ENCODE data around the gene VIPR2.

Gene VIPR2

DNA sequence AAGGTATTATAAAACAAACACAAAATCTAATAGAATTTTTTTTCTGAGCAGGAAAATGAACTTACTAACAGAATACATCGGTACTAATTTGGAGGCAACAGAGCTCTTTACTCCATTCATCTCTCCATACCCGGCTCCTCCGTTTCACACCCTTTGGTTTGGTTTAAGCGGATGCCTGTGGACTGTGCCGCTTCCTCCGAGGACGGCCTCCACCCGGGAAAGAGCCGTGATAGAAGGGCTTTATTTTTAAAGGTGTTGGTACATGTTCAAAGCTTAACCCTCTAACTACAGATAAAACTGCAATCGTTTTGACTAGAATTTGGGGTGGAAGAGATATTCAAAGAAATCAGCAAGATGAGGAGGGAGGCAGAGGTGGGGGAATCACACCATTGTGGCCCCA, 1.9 kb downstream of the VIPR2 start:
- TF ChIP-seq, protein P1, sequence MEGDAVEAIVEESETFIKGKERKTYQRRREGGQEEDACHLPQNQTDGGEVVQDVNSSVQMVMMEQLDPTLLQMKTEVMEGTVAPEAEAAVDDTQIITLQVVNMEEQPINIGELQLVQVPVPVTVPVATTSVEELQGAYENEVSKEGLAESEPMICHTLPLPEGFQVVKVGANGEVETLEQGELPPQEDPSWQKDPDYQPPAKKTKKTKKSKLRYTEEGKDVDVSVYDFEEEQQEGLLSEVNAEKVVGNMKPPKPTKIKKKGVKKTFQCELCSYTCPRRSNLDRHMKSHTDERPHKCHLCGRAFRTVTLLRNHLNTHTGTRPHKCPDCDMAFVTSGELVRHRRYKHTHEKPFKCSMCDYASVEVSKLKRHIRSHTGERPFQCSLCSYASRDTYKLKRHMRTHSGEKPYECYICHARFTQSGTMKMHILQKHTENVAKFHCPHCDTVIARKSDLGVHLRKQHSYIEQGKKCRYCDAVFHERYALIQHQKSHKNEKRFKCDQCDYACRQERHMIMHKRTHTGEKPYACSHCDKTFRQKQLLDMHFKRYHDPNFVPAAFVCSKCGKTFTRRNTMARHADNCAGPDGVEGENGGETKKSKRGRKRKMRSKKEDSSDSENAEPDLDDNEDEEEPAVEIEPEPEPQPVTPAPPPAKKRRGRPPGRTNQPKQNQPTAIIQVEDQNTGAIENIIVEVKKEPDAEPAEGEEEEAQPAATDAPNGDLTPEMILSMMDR (IDR thresholded peaks at IDR 0.05; ENCODE audit: low read depth, low read length), result no peak
- no peak for DNase-seq (ENCODE audit: extremely low read depth, low read depth)

DNA sequence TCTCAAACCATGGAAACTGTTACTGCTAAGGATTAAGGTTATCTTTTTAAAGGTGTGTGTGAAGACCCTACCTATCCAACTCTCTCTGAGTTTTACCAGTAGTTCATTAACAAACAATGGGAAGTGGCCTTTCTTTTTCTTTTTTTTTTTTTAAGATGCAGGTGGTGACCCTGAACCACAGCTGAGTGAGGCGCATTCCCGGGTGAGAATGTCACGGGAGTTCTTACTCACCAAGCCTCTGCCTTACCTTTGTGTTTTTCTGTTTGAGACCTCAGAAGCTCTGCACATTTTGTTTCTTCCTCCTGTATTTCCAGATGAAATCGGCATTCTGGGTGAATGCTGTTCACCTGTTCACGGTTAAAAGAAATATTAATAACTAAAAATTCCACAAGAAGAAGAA, 2.5 kb downstream of the VIPR2 start:
- no peak for DNase-seq (ENCODE audit: extremely low read depth, low read depth)
- TF ChIP-seq, protein P1 (IDR thresholded peaks at IDR 0.05; ENCODE audit: low read depth, low read length), result no peak

DNA sequence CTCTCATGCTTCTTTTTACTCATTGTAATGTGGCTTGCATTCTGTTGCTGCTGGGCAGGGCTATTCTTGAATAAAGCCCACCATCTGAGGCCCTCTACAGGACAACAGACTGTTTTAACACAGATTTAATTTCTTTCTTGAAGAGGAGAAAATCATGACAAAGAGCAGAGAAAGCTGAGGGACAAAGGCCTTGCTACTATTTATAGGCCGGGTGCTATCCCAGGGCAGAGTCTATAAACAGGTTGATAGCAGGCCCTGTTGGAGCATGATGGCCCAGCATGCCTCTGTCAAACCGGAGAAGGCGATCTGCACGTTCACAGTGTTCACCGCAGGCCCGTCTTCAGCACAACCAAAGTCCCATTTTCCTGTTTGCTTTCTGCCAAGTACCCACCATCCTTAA, 3.0 kb downstream of the VIPR2 start:
- no peak for DNase-seq (ENCODE audit: extremely low read depth, low read depth)
- TF ChIP-seq, protein P1 (IDR thresholded peaks at IDR 0.05; ENCODE audit: low read depth, low read length), result no peak

DNA sequence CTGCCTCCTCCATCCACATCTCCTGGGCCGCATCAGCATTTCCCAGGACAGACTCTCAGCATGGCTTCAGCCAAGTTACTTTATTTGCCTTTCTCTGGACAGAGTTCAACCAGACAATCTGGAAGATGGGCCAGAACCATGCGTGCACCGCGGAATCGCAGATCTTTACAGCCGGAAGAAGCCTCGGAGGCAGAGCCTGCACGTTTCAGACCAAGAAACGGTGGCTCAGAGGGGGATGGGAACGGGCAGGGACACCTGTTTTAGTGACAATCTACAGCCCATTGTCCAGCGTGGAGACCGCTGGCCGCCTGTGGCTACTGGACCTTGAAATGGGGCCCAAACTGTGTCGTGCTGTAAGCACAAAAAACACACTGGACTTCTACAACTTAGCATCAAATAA, 3.5 kb downstream of the VIPR2 start:
- no peak for DNase-seq (ENCODE audit: extremely low read depth, low read depth)
- TF ChIP-seq, protein P1 (IDR thresholded peaks at IDR 0.05; ENCODE audit: low read depth, low read length), result no peak

DNA sequence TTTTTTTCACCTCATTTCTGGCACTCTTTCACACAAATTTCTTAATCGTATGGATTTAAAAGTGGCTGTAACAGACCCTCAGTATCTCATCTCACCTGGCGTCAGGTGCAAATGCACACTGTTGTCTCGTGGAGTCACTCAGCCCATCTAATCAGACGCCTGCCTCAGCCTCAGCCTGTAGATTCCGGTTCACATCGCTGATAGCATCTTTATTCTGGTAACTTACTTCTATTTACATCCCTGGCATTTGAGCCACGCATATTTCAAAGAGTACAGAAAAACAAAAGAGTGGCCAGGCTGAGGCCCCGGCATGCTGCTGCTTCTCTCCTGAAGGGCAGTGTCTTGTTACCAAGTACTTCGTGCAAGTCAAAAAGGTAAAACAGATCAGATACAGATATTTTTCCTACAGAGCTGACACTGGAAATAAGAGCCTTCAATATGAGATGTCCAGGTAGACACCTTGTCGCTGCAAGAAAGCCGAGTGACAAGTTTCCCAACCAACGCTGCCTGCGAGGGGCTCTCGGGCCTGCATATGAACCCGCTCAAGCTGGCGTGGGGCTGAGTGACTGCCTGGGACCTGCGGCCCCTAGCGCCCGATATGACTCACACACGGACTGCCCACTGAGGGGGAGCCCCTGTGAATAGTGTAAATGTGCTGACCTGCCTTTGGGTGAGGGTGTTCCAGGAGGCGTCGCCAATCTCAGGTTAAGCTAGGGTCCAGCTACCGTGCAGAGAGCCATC, 4.3 kb downstream of the VIPR2 start:
- TF ChIP-seq, protein P1 (IDR thresholded peaks at IDR 0.05; ENCODE audit: low read depth, low read length), result no peak

DNA sequence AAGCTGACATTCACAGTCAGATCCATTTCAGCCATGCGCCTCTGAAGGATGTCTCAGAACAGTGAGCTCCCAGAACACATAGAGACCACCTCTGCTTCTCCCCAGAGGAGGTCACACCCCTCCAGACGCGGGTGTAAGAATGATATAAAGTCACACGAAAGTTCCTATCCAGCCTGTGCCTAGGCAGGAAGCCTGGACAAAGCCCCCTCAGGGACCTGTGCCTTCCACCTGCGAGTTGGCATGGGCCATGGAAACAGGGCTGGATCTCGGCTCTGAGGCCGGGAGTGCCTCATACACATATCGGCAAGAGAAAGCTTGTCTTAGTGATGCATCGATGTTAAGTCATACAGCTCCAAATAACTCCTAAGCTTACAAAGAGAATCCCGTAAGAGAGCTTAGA, 5.0 kb downstream of the VIPR2 start:
- no peak for DNase-seq (ENCODE audit: extremely low read depth, low read depth)
- TF ChIP-seq, protein P1 (IDR thresholded peaks at IDR 0.05; ENCODE audit: low read depth, low read length), result no peak

More for the DNA sequence above, 4.3 kb downstream of the VIPR2 start:
- DNase-seq (ENCODE audit: extremely low read depth, low read depth), result no peak

DNA sequence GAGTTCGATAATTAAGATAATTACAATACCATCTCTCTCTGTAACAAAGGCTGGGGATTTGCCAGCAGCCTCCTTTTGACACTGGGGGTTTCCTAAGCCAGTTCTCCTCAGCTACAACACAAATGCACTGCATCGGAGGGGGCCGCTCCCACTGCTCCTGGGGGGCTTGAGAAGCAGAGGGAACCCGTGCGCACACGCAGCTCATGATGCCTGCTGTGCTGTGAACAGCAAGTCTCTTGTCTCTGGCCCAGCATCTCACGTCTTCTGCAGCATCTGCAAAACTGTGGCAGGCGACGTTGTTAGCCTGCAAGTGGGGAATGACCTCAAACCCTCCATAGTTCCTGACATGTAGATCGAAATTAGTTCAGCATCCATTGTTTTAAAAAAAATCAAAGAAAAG, 5.5 kb downstream of the VIPR2 start:
- TF ChIP-seq, protein P1 (IDR thresholded peaks at IDR 0.05; ENCODE audit: low read depth, low read length), result no peak
- no peak for DNase-seq (ENCODE audit: extremely low read depth, low read depth)

All from AG09319 (cell line).